Neural progenitor cell (in vitro differentiated cells): Measurements from ENCODE around the gene KATNAL1. TPM values are rescaled to one million over a fixed set of nuclear protein-coding genes. Genes with fewer than 3 reads are reported as not detected.

ENCODE experiments used
- DNase-seq: peaks from one replicate; pipeline ENCODE4 v3.0.0-alpha.2; 2016; ENCODE audit warnings: low spot score
- H2AFZ ChIP-seq: fragments of 200-600 bp; sonication (generic); replicated peaks from 2 replicates; pipeline ENCODE4 v1.6.1; 2016; ENCODE audit warnings: antibody characterized with exemption
- H3F3A ChIP-seq: fragments of 200-600 bp; sonication (generic); 2 replicates; pipeline ENCODE4 v1.6.1; 2016; ENCODE audit warnings: antibody characterized with exemption, low read depth
- H3K27ac ChIP-seq: fragments of 200-600 bp; sonication (generic); 2 replicates; pipeline ENCODE4 v1.5.1; 2016; ENCODE audit warnings: mild to moderate bottlenecking
- H3K27me3 ChIP-seq: fragments of 200-600 bp; sonication (generic); 2 replicates; pipeline ENCODE4 v1.6.1; 2016; ENCODE audit warnings: mild to moderate bottlenecking, moderate library complexity
- H3K36me3 ChIP-seq: fragments of 200-600 bp; sonication (generic); 2 replicates; pipeline ENCODE4 v1.5.1; 2016
- H3K4me1 ChIP-seq: fragments of 200-600 bp; sonication (generic); 2 replicates; pipeline ENCODE4 v1.6.1; 2016; ENCODE audit warnings: mixed run types
- H3K4me2 ChIP-seq: fragments of 200-600 bp; sonication (generic); 2 replicates; pipeline ENCODE4 v1.6.1; 2016
- H3K4me3 ChIP-seq: fragments of 200-600 bp; sonication (generic); 2 replicates; pipeline ENCODE4 v1.5.1; 2016
- H3K79me2 ChIP-seq: fragments of 200-600 bp; sonication (generic); 2 replicates; pipeline ENCODE4 v1.6.1; 2016; ENCODE audit warnings: low read depth
- H3K9ac ChIP-seq: fragments of 200-600 bp; sonication (generic); 2 replicates; pipeline ENCODE4 v1.6.1; 2016
- H3K9me3 ChIP-seq: fragments of 200-600 bp; sonication (generic); 2 replicates; pipeline ENCODE4 v1.5.1; 2016; ENCODE audit warnings: low read depth
- H4K20me1 ChIP-seq: fragments of 200-600 bp; sonication (generic); 2 replicates; pipeline ENCODE4 v1.6.1; 2016; ENCODE audit warnings: low read depth
- H3K27ac Mint-ChIP-seq: 3 replicates; pipeline ENCODE4 v1.8.0; 2021; ENCODE audit warnings: mixed read lengths
- H3K27me3 Mint-ChIP-seq: 2 replicates; pipeline ENCODE4 v1.8.0; 2022; ENCODE audit warnings: low read depth, mild to moderate bottlenecking, inconsistent platforms, moderate library complexity, mixed read lengths; ENCODE audit not compliant: insufficient read depth
- H3K36me3 Mint-ChIP-seq: 3 replicates; pipeline ENCODE4 v1.8.0; 2021; ENCODE audit warnings: mixed read lengths
- H3K4me1 Mint-ChIP-seq: 3 replicates; pipeline ENCODE4 v1.8.0; 2021; ENCODE audit warnings: mixed read lengths
- H3K4me3 Mint-ChIP-seq: 3 replicates; pipeline ENCODE4 v1.8.0; 2021; ENCODE audit warnings: mild to moderate bottlenecking, moderate library complexity, mixed read lengths
- H3K9me3 Mint-ChIP-seq: 3 replicates; pipeline ENCODE4 v1.8.0; 2020; ENCODE audit warnings: mixed read lengths
- EZH2 ChIP-seq: fragments of 200-600 bp; sonication (generic); IDR thresholded peaks from 2 replicates; pipeline ENCODE4 v1.6.1; 2017; ENCODE audit warnings: antibody characterized with exemption, mild to moderate bottlenecking, moderate library complexity
- EZH2phosphoT487 ChIP-seq: fragments of 200-600 bp; sonication (generic); IDR thresholded peaks from 2 replicates; pipeline ENCODE4 v1.6.1; 2017; ENCODE audit warnings: antibody characterized with exemption
- total RNA-seq: library from RNA; depleted of rRNA; stranded (reverse); fragments of >200 nt; gene quantifications from 2 replicates; pipeline ENCODE4 v1.2.3, GENCODE V29; 2015; ENCODE audit warnings: low replicate concordance
- TF ChIP-seq, protein P1 (sequence below): fragments of 200-600 bp; sonication (generic); IDR thresholded peaks from 2 replicates; pipeline ENCODE4 v1.5.1; 2017; ENCODE audit warnings: antibody characterized with exemption, mild to moderate bottlenecking

KATNAL1 gene
- total RNA-seq, 1 donor from 2014 or later, result 33.6 TPM

- Mint-ChIP-seq H3K4me1 (peaks cover 8% of the 10 kb centered on the region), H3K27me3 (no peaks in the 10 kb centered on the region)
Observed at GRCh38 chr13:30314069-30314468, 6.7 kb upstream of the KATNAL1 start.

DNA sequence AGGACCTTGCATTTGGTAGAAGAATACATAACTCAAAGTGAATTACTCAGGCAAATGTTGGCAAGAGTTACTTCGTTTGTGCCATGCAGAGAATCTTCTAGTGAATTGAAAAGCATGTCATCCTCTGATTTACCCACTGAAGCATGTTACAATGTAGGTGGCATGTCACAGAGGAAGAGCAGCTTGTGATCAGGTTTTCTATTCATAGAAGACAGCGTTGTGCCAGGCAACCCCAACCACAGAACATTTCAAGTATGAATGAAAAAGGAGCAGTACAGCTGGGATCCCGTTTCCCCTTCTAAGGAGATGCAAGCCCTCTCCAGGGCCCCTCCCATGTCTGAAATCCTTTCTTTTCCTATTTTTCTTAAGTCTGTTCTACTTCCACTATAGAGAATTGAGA, 6.0 kb upstream of the KATNAL1 start:
- H3K27ac ChIP-seq, result no peak overlapping the region
- Mint-ChIP-seq H3K4me3 (no peak overlapping the region), H3K4me1 (peaks cover 4% of the 10 kb centered on the region), H3K36me3 (no peaks in the 10 kb centered on the region), H3K27ac (no peak overlapping the region), H3K9me3 (no peaks in the 10 kb centered on the region), H3K27me3 (no peaks in the 10 kb centered on the region)
- H3K4me3 ChIP-seq, result no peak overlapping the region
- H3K4me1 ChIP-seq, result peaks cover 7% of the 10 kb centered on the region
- H3F3A ChIP-seq, result no peaks in the 10 kb centered on the region
- TF ChIP-seq EZH2phosphoT487 (no peak), EZH2 (no peak)
- TF ChIP-seq, protein P1, sequence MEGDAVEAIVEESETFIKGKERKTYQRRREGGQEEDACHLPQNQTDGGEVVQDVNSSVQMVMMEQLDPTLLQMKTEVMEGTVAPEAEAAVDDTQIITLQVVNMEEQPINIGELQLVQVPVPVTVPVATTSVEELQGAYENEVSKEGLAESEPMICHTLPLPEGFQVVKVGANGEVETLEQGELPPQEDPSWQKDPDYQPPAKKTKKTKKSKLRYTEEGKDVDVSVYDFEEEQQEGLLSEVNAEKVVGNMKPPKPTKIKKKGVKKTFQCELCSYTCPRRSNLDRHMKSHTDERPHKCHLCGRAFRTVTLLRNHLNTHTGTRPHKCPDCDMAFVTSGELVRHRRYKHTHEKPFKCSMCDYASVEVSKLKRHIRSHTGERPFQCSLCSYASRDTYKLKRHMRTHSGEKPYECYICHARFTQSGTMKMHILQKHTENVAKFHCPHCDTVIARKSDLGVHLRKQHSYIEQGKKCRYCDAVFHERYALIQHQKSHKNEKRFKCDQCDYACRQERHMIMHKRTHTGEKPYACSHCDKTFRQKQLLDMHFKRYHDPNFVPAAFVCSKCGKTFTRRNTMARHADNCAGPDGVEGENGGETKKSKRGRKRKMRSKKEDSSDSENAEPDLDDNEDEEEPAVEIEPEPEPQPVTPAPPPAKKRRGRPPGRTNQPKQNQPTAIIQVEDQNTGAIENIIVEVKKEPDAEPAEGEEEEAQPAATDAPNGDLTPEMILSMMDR, result no peak
- no peak overlapping the region for H3K4me2 ChIP-seq
- no peaks in the 10 kb centered on the region for H4K20me1 ChIP-seq
- H3K9me3 ChIP-seq, result no peaks in the 10 kb centered on the region
- H3K9ac ChIP-seq, result no peak overlapping the region
- H3K27me3 ChIP-seq, result peaks cover under 1% of the 10 kb centered on the region
- peaks cover 8% of the 10 kb centered on the region for H3K79me2 ChIP-seq
- DNase-seq, result no peak
- no peaks in the 10 kb centered on the region for H3K36me3 ChIP-seq
- H2AFZ ChIP-seq, result no peak overlapping the region

More at GRCh38 chr13:30314069-30314468, 6.7 kb upstream of the KATNAL1 start:
- no peak overlapping the region for H3K4me2 ChIP-seq
- no peak overlapping the region for H2AFZ ChIP-seq
- no peak for DNase-seq
- Mint-ChIP-seq H3K4me3 (no peak overlapping the region), H3K9me3 (no peaks in the 10 kb centered on the region), H3K27ac (no peak overlapping the region), H3K36me3 (no peaks in the 10 kb centered on the region)
- H3K27ac ChIP-seq, result no peak overlapping the region
- H3K4me1 ChIP-seq, result peaks cover 15% of the 10 kb centered on the region
- peaks cover 2% of the 10 kb centered on the region for H4K20me1 ChIP-seq
- TF ChIP-seq EZH2, result no peak
- TF ChIP-seq EZH2phosphoT487, result no peak
- TF ChIP-seq, protein P1, result no peak
- no peaks in the 10 kb centered on the region for H3K36me3 ChIP-seq
- peaks cover 6% of the 10 kb centered on the region for H3K79me2 ChIP-seq
- H3F3A ChIP-seq, result no peaks in the 10 kb centered on the region
- no peaks in the 10 kb centered on the region for H3K27me3 ChIP-seq
- no peak overlapping the region for H3K4me3 ChIP-seq
- H3K9ac ChIP-seq, result no peak overlapping the region
- no peaks in the 10 kb centered on the region for H3K9me3 ChIP-seq

DNA sequence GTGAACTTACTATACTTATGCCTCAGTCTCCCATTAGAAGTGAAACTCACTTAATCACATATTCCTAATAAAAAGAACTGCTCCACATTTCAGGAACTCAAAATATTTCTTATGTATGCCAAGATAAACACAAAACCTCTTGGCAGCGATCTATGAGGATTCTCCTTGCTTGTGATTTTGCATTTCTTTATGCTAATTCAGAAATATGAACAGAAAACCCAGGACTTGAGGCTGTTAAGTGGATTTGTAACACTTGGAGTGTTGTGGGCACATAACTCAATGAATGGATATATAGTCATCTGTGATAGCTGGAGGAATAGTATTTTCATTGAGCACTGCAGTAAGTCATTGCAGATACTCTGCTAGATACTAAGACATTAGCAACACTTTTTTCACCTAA, 5.6 kb upstream of the KATNAL1 start:
- Histone ChIP-seq H3F3A (peaks cover 3% of the 10 kb centered on the region), H3K9ac (no peak overlapping the region), H2AFZ (no peak overlapping the region), H3K36me3 (no peaks in the 10 kb centered on the region), H3K4me3 (no peak overlapping the region), H3K4me1 (peaks cover 3% of the 10 kb centered on the region), H3K27me3 (peaks cover 4% of the 10 kb centered on the region), H3K9me3 (no peaks in the 10 kb centered on the region), H3K27ac (no peak overlapping the region), H3K4me2 (no peak overlapping the region), H4K20me1 (no peaks in the 10 kb centered on the region), H3K79me2 (peaks cover 12% of the 10 kb centered on the region)
- no peak for DNase-seq
- H3K4me1 Mint-ChIP-seq, result peaks cover 2% of the 10 kb centered on the region
- H3K36me3 Mint-ChIP-seq, result no peaks in the 10 kb centered on the region
- no peaks in the 10 kb centered on the region for H3K27me3 Mint-ChIP-seq
- no peak overlapping the region for H3K27ac Mint-ChIP-seq
- H3K4me3 Mint-ChIP-seq, result no peak overlapping the region
- TF ChIP-seq EZH2phosphoT487 (no peak), EZH2 (no peak)
- TF ChIP-seq, protein P1, result no peak
- H3K9me3 Mint-ChIP-seq, result no peaks in the 10 kb centered on the region
